Measurements from ENCODE around the gene ARMC6. TPM values are rescaled to one million over a fixed set of nuclear protein-coding genes. Genes with fewer than 3 reads are reported as not detected.

Gene ARMC6
- total and polyA plus RNA-seq, 2 experiments from 2014 or later, result 40.9 to 112 TPM

DNA sequence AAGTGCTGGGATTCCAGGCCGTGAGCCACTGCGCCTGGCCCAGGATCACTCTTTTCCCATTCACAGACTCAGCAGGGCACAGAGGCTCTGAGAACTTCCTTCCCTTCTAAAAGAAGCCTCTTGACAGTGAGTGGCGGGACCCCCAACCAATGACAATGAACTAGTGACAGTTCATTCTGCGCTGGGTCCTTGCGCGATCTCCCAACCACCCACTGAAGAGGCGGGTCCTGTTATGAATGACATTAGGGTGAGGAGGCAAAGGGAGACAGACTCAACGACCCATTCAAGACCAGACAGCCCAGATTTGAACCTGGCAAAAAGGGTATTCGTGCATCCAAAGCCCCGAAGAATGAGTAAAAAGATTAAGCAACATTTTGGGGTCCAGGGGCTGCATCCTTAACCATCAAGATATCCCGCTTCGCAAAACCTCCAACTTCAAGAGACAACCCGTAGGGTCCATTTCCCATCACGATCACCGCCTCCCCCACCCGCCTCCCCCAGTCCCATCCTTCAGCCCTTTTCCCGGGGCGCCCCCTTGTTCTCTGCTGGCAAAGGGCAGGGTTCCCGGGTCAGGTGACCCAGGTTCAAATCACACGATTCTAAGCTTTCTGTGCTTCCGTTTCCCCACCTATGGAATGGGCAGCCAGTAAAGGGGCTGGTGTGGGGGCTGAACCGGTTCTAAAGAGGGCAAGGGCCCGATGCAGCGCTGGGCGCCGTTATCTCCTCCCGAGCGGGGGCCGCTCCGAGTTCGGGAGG, 805 bp upstream of the ARMC6 start:
- no peaks in the 10 kb centered on the region for H3K27me3 ChIP-seq (ENCODE audit: insufficient read depth)
- H3K4me1 Mint-ChIP-seq, result peaks cover 14% of the 10 kb centered on the region
- H3K27ac Mint-ChIP-seq, result peak overlapping the region; percentile 94
- peak overlapping the region; percentile 99 for H3K4me2 ChIP-seq
- no peaks in the 10 kb centered on the region for H3K9me2 ChIP-seq (ENCODE audit: insufficient read depth)
- peaks cover 12% of the 10 kb centered on the region; the same call in 1 of the 2 replicates for H3K4me1 ChIP-seq (ENCODE audit: insufficient read depth)
- peaks cover 10% of the 10 kb centered on the region for H3K9me3 Mint-ChIP-seq
- H3K27ac ChIP-seq (ENCODE audit: low read depth), result peak overlapping the region; percentile 93
- peaks cover 64% of the 10 kb centered on the region for H3K36me3 Mint-ChIP-seq (ENCODE audit: low read depth)
- peaks cover 76% of the 10 kb centered on the region for H3K79me2 ChIP-seq (replicated peaks; ENCODE audit: insufficient read depth)
- peak; percentile 98 for DNase-seq (ENCODE audit: low spot score)
- TF ChIP-seq, protein P1, sequence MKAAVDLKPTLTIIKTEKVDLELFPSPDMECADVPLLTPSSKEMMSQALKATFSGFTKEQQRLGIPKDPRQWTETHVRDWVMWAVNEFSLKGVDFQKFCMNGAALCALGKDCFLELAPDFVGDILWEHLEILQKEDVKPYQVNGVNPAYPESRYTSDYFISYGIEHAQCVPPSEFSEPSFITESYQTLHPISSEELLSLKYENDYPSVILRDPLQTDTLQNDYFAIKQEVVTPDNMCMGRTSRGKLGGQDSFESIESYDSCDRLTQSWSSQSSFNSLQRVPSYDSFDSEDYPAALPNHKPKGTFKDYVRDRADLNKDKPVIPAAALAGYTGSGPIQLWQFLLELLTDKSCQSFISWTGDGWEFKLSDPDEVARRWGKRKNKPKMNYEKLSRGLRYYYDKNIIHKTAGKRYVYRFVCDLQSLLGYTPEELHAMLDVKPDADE (IDR thresholded peaks at IDR 0.05), result no peak
- TF ChIP-seq POLR2AphosphoS5 (IDR thresholded peaks at IDR 0.05; ENCODE audit: low read depth) (peak; percentile 39; the same call in 1 of the 2 replicates), CREB1 (CRISPR knock-in tag; IDR thresholded peaks at IDR 0.05; ENCODE audit: low read depth) (peak; percentile 66), EZH2 (IDR thresholded peaks at IDR 0.05; ENCODE audit: low read depth, unreplicated experiment) (no peak)
- TF ChIP-seq, protein P2, sequence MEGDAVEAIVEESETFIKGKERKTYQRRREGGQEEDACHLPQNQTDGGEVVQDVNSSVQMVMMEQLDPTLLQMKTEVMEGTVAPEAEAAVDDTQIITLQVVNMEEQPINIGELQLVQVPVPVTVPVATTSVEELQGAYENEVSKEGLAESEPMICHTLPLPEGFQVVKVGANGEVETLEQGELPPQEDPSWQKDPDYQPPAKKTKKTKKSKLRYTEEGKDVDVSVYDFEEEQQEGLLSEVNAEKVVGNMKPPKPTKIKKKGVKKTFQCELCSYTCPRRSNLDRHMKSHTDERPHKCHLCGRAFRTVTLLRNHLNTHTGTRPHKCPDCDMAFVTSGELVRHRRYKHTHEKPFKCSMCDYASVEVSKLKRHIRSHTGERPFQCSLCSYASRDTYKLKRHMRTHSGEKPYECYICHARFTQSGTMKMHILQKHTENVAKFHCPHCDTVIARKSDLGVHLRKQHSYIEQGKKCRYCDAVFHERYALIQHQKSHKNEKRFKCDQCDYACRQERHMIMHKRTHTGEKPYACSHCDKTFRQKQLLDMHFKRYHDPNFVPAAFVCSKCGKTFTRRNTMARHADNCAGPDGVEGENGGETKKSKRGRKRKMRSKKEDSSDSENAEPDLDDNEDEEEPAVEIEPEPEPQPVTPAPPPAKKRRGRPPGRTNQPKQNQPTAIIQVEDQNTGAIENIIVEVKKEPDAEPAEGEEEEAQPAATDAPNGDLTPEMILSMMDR (conservative IDR thresholded peaks at IDR 0.05; ENCODE audit: low read depth in 2 of 2), result peak; percentile 14 to 17; a peak in 1 of 4 replicates
- peaks cover 54% of the 10 kb centered on the region for H4K20me1 ChIP-seq (replicated peaks; ENCODE audit: insufficient read depth)
- peak overlapping the region; percentile 90 for H3K4me3 Mint-ChIP-seq
- peak; percentile 86 for ATAC-seq
- H3K36me3 ChIP-seq (ENCODE audit: insufficient read depth), result peaks cover 38% of the 10 kb centered on the region
- peaks cover 15% of the 10 kb centered on the region for H3K27me3 Mint-ChIP-seq (ENCODE audit: insufficient read depth, low read depth, poor library complexity)
- H3F3A ChIP-seq (replicated peaks; ENCODE audit: low read depth), result peaks cover 17% of the 10 kb centered on the region
- H2AFZ ChIP-seq, result no peak overlapping the region
- peak overlapping the region; percentile 91 for H3K4me3 ChIP-seq

DNA sequence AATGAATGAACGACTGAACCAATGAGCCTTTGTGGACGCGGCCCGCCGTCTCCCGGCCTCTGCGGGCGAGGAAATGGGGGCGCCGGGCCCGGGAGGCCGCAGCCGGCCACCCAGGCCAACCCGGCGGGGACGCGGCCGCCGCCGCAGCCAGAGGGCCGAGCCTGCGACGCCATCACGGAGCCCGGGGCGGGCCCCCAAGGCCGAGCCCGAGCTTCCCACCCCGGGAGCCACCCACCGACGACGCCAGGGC, 302 bp upstream of the ARMC6 start:
- Histone ChIP-seq H3K4me1 (ENCODE audit: insufficient read depth) (peaks cover 12% of the 10 kb centered on the region; the same call in 1 of the 2 replicates), H4K20me1 (replicated peaks; ENCODE audit: insufficient read depth) (peaks cover 54% of the 10 kb centered on the region), H3K79me2 (replicated peaks; ENCODE audit: insufficient read depth) (peaks cover 77% of the 10 kb centered on the region), H3K27ac (ENCODE audit: low read depth) (peak overlapping the region; percentile 93), H3K9me2 (ENCODE audit: insufficient read depth) (no peaks in the 10 kb centered on the region), H3K36me3 (ENCODE audit: insufficient read depth) (peaks cover 42% of the 10 kb centered on the region), H3K4me3 (peak overlapping the region; percentile 91), H3F3A (replicated peaks; ENCODE audit: low read depth) (peaks cover 17% of the 10 kb centered on the region), H3K27me3 (ENCODE audit: insufficient read depth) (no peaks in the 10 kb centered on the region), H2AFZ (no peak overlapping the region), H3K4me2 (peak overlapping the region; percentile 99)
- peaks cover 14% of the 10 kb centered on the region for H3K9me3 Mint-ChIP-seq
- peaks cover 64% of the 10 kb centered on the region for H3K36me3 Mint-ChIP-seq (ENCODE audit: low read depth)
- ATAC-seq, result peak; percentile 9
- no peak overlapping the region for H3K27ac Mint-ChIP-seq
- peak overlapping the region; percentile 90 for H3K4me3 Mint-ChIP-seq
- peaks cover 14% of the 10 kb centered on the region for H3K4me1 Mint-ChIP-seq
- DNase-seq (ENCODE audit: low spot score), result no peak
- peaks cover 15% of the 10 kb centered on the region for H3K27me3 Mint-ChIP-seq (ENCODE audit: insufficient read depth, low read depth, poor library complexity)
- no peak for TF ChIP-seq CREB1 (CRISPR knock-in tag; IDR thresholded peaks at IDR 0.05; ENCODE audit: low read depth)
- no peak for TF ChIP-seq NANOG (IDR thresholded peaks at IDR 0.05; ENCODE audit: borderline replicate concordance)
- TF ChIP-seq POLR2AphosphoS5 (IDR thresholded peaks at IDR 0.05; ENCODE audit: low read depth), result no peak
- TF ChIP-seq, protein P1 (IDR thresholded peaks at IDR 0.05), result no peak
- no peak for TF ChIP-seq ZNF114 (CRISPR knock-in tag; IDR thresholded peaks at IDR 0.05)
- TF ChIP-seq EZH2 (IDR thresholded peaks at IDR 0.05; ENCODE audit: low read depth, unreplicated experiment), result no peak
- TF ChIP-seq STAT1 (IDR thresholded peaks at IDR 0.05; ENCODE audit: unreplicated experiment), result no peak
- no peak for TF ChIP-seq JUNB (IDR thresholded peaks at IDR 0.05; ENCODE audit: unreplicated experiment)
- no peak for TF ChIP-seq ZNF331 (CRISPR knock-in tag; IDR thresholded peaks at IDR 0.05; ENCODE audit: low read depth)
- TF ChIP-seq EZH2phosphoT487 (IDR thresholded peaks at IDR 0.05; ENCODE audit: unreplicated experiment), result no peak
